Progenitor cell of endocrine pancreas (in vitro differentiated cells): ENCODE results near the gene EME2. TPM values are rescaled to one million over a fixed set of nuclear protein-coding genes. Genes with fewer than 3 reads are reported as not detected.

Experiments
- DNase-seq: peaks from one replicate; pipeline ENCODE4 v3.0.0; 2021; ENCODE audit warnings: low spot score; ENCODE audit not compliant: unreplicated experiment
- H3K27ac Mint-ChIP-seq: 2 replicates; pipeline ENCODE4 v1.8.0; 2021; ENCODE audit warnings: mild to moderate bottlenecking, moderate library complexity, mixed read lengths
- H3K27me3 Mint-ChIP-seq: 2 replicates; pipeline ENCODE4 v1.8.0; 2021; ENCODE audit warnings: mixed read lengths
- H3K36me3 Mint-ChIP-seq: 2 replicates; pipeline ENCODE4 v1.8.0; 2022; ENCODE audit warnings: mixed read lengths; ENCODE audit not compliant: insufficient read depth
- H3K4me1 Mint-ChIP-seq: 2 replicates; pipeline ENCODE4 v1.8.0; 2021; ENCODE audit warnings: low read depth, mixed read lengths
- H3K4me3 Mint-ChIP-seq: 2 replicates; pipeline ENCODE4 v1.8.0; 2021; ENCODE audit warnings: low read depth, mild to moderate bottlenecking, moderate library complexity, mixed read lengths
- H3K9me3 Mint-ChIP-seq: 2 replicates; pipeline ENCODE4 v1.8.0; 2021; ENCODE audit warnings: low read depth, mixed read lengths
- CTCF ChIP-seq: fragments of 200-600 bp; sonication (generic); IDR thresholded peaks from one replicate; pipeline ENCODE4 v1.5.0; 2021; ENCODE audit warnings: antibody characterized with exemption, mild to moderate bottlenecking; ENCODE audit not compliant: unreplicated experiment
- microRNA-seq: library from miRNA; unstranded; fragments of <30 nt; microRNA quantifications from one replicate; pipeline ENCODE4 v1.1.0, GENCODE V29; 2020; ENCODE audit warnings: borderline number of aligned reads; ENCODE audit not compliant: unreplicated experiment
- total RNA-seq: library from RNA; stranded (reverse); gene quantifications from 2 replicates; pipeline ENCODE4 v1.2.1, GENCODE V29; 2021

The EME2 gene
- total RNA-seq, 1 donor from 2014 or later: 50.6 TPM

GRCh38 chr16:1821861-1822611 is 49.4 kb downstream of the EME2 start:
- TF ChIP-seq CTCF: no peak
- no peaks in the 10 kb centered on the region for H3K27me3 Mint-ChIP-seq
- no peaks in the 10 kb centered on the region for H3K9me3 Mint-ChIP-seq
- H3K27ac Mint-ChIP-seq: no peak overlapping the region
- H3K36me3 Mint-ChIP-seq: peaks cover 2% of the 10 kb centered on the region
- H3K4me1 Mint-ChIP-seq: peaks cover 9% of the 10 kb centered on the region
- DNase-seq: no peak
- H3K4me3 Mint-ChIP-seq: no peak overlapping the region

GRCh38 chr16:1822801-1823200 is 50.2 kb downstream of the EME2 start:
- H3K4me1 Mint-ChIP-seq: peaks cover 14% of the 10 kb centered on the region
- no peak overlapping the region for H3K4me3 Mint-ChIP-seq
- peaks cover 2% of the 10 kb centered on the region for H3K36me3 Mint-ChIP-seq
- H3K9me3 Mint-ChIP-seq: no peaks in the 10 kb centered on the region
- H3K27me3 Mint-ChIP-seq: no peaks in the 10 kb centered on the region
- H3K27ac Mint-ChIP-seq: no peak overlapping the region
- DNase-seq: no peak
- no peak for TF ChIP-seq CTCF

GRCh38 chr16:1823821-1824220 is 51.2 kb downstream of the EME2 start:
- peaks cover 2% of the 10 kb centered on the region for H3K36me3 Mint-ChIP-seq
- H3K27ac Mint-ChIP-seq: peak overlapping the region; percentile 16
- no peaks in the 10 kb centered on the region for H3K9me3 Mint-ChIP-seq
- H3K27me3 Mint-ChIP-seq: no peaks in the 10 kb centered on the region
- H3K4me3 Mint-ChIP-seq: peak overlapping the region; percentile 59
- DNase-seq: no peak
- H3K4me1 Mint-ChIP-seq: peaks cover 22% of the 10 kb centered on the region
- TF ChIP-seq CTCF: peak; percentile 32

- no peak for TF ChIP-seq CTCF
- H3K27me3 Mint-ChIP-seq: no peaks in the 10 kb centered on the region
- H3K9me3 Mint-ChIP-seq: no peaks in the 10 kb centered on the region
- H3K27ac Mint-ChIP-seq: peak overlapping the region; percentile 76
- peak overlapping the region; percentile 71 for H3K4me3 Mint-ChIP-seq
- H3K36me3 Mint-ChIP-seq: no peaks in the 10 kb centered on the region
- H3K4me1 Mint-ChIP-seq: peaks cover 31% of the 10 kb centered on the region
- DNase-seq: no peak
Measured at GRCh38 chr16:1825381-1825863, 52.8 kb downstream of the EME2 start.

Small RNA genes lying within 50 kb of the gene (microRNA-seq; reads per million reads assigned to microRNA genes)
- 10.7 reads per million, percentile 19 among the genes with 10 or more reads in this experiment for gene MIR3177

Other genes starting within 250 kb of the EME2 start
- gene TMEM204, start 239.1 kb upstream of the EME2 start, total RNA-seq: not detected in 2 replicates
- 75.2 and 85.3 TPM in 2 replicates for gene IFT140, start 160.7 kb upstream of the EME2 start, total RNA-seq
- gene CRAMP1, start 160.4 kb upstream of the EME2 start, total RNA-seq: 58.3 and 61.3 TPM in 2 replicates
- gene JPT2, start 94.5 kb upstream of the EME2 start, total RNA-seq: 141 and 146 TPM in 2 replicates
- 153 and 157 TPM in 2 replicates for gene MAPK8IP3, start 66.6 kb upstream of the EME2 start, total RNA-seq
- 34.4 and 35.3 TPM in 2 replicates for gene NME3, start 1.3 kb upstream of the EME2 start, total RNA-seq
- 77.2 and 84.6 TPM in 2 replicates for gene MRPS34, start 324 bp downstream of the EME2 start, total RNA-seq
- gene SPSB3, start 9.8 kb downstream of the EME2 start, total RNA-seq: 47.8 and 50.2 TPM in 2 replicates
- 59.9 and 65.4 TPM in 2 replicates for gene NUBP2, start 10.2 kb downstream of the EME2 start, total RNA-seq
- 0.60 and 1.2 TPM in 2 replicates for gene IGFALS, start 20.9 kb downstream of the EME2 start, total RNA-seq
- gene HAGH, start 54.0 kb downstream of the EME2 start, total RNA-seq: 43.6 and 46.4 TPM in 2 replicates
- 26.3 and 27.9 TPM in 2 replicates for gene FAHD1, start 54.4 kb downstream of the EME2 start, total RNA-seq
- not detected in 2 replicates for gene MEIOB, start 99.4 kb downstream of the EME2 start, total RNA-seq
- gene HS3ST6, start 145.6 kb downstream of the EME2 start, total RNA-seq: 0.46 TPM in 1 of 2 replicates, not detected in the other
- gene MSRB1, start 170.4 kb downstream of the EME2 start, total RNA-seq: 28.5 and 28.9 TPM in 2 replicates
- gene RPL3L, start 181.9 kb downstream of the EME2 start, total RNA-seq: not detected in 2 replicates
- 96.9 and 105 TPM in 2 replicates for gene NDUFB10, start 186.7 kb downstream of the EME2 start, total RNA-seq
- 2,309 and 2,385 TPM in 2 replicates for gene RPS2, start 192.0 kb downstream of the EME2 start, total RNA-seq
- not detected in 2 replicates for gene RNF151, start 194.0 kb downstream of the EME2 start, total RNA-seq
- gene TBL3, start 199.2 kb downstream of the EME2 start, total RNA-seq: 30.8 and 32.2 TPM in 2 replicates
- 0.93 and 1.5 TPM in 2 replicates for gene NOXO1, start 208.7 kb downstream of the EME2 start, total RNA-seq
- gene GFER, start 211.4 kb downstream of the EME2 start, total RNA-seq: 27.1 and 32.9 TPM in 2 replicates
- gene SYNGR3, start 217.2 kb downstream of the EME2 start, total RNA-seq: 3.0 and 3.3 TPM in 2 replicates
- gene ZNF598, start 237.0 kb downstream of the EME2 start, total RNA-seq: 41.5 and 43.6 TPM in 2 replicates
- 5.0 and 5.3 TPM in 2 replicates for gene NPW, start 247.0 kb downstream of the EME2 start, total RNA-seq